GM21360 (cell line): ENCODE measurements around the gene CREG1.

ENCODE experiments used
- ATAC-seq: cut with Tn5 transposase; IDR thresholded peaks from one replicate; pipeline ENCODE4 v1.9.1; 2021; ENCODE audit warnings: mild to moderate bottlenecking, moderate library complexity; ENCODE audit not compliant: unreplicated experiment

CREG1 gene

DNA sequence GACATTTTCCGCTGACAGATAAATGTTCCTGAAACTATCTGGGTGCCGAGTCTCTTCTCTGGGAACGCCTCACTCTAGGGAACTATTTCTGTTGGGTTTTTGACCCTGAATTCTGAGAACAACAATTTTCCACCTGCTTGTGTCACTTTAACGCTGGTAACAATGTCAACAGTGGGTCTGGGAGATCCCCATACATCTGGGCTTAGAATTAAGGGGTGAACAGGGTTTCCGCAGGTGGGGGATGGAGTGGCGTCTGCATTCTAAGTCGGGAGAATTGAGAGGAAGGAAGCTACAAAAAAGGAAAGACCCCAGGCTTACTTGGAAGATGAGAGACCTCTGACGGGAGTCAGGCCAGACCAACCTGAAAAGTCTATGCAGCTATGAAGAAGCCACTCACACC, 44.0 kb downstream of the CREG1 start:
- no peak for ATAC-seq

- no peak for ATAC-seq
Observed at GRCh38 chr1:167507719-167508118, 45.8 kb downstream of the CREG1 start.

- no peak for ATAC-seq
Observed at GRCh38 chr1:167504467-167504827, 49.1 kb downstream of the CREG1 start.

DNA sequence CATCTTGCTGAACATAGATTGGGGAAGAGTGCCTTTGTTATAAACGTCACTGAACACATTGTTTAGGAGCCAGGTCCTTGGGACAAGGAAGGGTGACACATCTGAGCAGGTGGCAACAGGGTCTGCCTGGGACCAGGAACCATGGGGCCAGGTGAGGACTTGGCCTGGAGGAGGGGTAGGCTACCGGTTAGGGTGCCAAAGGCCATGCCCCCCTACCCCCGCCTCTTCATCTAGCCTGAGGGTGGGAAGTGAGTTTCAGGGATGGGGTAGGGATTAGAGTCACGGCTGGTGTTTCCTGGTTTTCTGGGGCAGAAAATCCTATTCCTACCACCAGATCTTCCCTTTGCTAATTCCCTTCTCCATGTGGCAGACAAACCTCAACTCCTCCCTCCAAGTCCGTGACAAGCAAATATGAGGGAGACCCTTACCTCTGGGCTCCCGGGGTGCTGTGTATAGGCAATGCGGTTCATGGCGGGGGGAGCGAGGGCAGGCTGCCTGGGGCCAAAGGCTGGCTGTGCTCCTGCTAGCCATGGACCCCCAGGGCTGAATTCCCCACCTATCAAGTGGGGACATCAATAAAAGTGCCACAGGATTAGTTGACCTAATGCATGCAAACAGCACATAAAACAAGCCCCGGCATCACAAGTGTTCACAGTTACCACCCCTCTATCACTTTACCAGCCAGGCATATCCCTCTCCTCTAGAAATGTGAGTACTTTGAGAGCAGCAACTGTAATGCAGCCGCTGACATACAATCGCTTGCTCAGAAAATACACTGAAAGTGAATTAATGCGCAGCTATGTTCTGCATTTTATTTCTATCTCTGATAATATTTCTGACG, 49.7 kb downstream of the CREG1 start:
- ATAC-seq = no peak

- no peak for ATAC-seq
Observed at GRCh38 chr1:167502719-167503462, 50.7 kb downstream of the CREG1 start.

DNA sequence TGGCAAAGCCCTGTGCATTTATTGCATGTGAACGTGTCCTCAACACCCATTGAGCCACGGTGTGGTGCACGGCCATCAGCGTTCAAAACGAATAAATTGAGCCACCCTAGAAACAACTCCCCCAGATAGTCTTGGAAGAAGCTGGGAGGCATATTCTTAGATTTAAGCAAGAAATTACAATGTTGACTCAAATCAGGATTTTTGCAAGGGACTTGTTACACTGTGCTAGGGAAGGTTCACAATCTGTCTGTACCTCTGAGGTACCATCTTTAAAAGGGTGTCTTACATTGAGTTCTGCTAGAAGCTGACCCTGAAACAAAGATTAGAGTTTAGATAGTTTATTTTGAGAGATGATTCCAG, 51.4 kb downstream of the CREG1 start:
- no peak for ATAC-seq

DNA sequence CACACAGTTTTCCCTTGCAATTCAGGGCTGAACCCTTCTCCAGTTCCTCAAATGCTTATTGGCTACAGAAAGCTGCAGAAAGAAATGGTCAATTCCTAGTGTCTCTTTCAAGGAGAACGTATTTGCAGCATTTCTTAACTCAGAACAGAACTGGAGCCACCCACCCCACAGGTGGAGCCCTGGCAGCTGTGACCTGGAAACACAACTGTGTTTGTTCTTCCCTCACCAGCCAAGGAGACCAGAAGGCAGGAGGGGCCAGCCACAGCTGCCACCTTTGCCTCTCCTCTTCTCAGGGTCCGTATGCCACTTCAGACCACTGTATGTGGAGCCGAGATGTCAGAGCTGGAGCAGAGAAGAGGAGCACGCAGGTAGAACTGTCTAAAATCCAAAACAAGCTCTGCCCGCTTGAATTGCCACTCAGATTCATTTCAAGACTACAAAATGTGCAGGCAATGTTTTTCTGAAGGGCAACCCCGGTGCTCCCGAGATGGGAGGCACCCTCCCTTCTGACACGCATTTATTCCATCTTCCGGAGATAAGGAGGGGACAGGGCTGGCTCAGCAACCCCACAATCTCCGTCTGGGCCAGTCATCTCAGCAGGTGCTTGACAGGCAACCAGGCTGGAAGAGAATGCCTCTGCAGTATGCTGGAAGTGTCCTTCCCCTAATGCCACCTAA, 51.9 kb downstream of the CREG1 start:
- ATAC-seq = no peak

DNA sequence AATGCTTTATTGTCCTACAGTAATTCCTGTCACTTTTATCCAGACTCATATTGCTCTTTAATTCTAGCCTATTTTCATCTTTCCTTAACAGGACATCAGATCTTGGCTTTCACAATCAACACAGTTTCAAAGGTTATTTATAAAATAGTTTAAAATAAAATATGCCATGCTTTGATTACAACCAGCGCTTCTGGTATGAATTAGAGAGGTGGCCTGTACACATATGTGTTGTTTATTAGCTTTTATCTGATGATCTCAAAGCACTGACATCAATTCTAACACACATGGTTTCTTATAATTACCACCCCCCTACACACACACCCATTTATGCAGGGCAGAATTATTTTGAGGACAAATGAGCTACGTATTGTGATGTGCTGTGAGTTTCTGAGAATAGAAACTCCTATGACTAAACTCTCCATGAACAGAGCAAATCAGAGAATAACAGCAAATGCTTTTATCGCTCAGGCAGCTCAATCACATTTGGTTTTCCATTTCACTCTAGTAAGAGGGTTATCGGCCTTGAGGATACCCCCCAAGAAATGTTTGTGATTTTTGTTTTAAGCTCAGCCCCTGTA, 53.2 kb downstream of the CREG1 start:
- peak; percentile 43 for ATAC-seq

DNA sequence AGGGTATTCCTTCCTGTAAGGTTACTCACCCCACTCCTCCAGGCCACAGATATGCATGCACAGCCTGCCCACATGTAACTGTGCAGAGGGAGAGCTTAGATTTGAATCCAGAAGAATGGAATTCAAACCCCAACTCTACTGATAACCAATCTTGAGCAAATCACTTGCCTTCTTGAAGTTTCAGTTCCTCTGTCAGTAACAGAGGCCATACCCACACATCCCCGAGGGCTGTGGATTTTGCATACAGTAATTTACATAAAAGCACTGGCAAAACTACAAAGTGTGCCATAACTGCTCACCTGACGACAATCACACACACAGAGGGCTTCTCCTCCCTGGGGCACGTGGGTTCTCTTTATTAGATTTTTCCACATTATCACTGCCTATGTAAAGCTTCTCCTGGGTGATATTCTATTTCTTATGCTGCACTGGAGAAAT, 53.9 kb downstream of the CREG1 start:
- ATAC-seq = peak; percentile 91

GRCh38 chr1:167499106-167499505, 54.5 kb downstream of the CREG1 start:
- peak; percentile 12 for ATAC-seq

GRCh38 chr1:167496797-167497619, 56.6 kb downstream of the CREG1 start:
- ATAC-seq = no peak

DNA sequence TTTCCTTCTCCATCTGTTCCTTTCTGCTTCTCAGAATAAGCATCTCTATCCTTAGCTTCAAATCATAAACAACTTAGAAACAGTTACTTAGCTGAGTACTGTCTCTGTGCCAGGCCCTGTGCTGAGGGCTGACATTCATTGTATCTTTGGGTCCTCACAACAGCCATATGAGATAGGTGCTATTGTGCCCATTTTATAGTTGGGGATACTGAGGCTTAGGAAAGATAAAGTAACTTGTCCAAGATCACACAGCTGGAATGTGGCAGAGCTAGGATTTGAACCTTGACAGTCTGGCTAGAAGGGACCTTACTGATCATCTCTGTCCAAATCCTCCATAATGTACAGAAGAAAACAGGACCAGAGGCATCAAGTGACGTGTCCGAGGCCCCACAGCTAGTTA, 60.2 kb downstream of the CREG1 start:
- no peak for ATAC-seq

GRCh38 chr1:167492481-167492910, 61.1 kb downstream of the CREG1 start:
- no peak for ATAC-seq

DNA sequence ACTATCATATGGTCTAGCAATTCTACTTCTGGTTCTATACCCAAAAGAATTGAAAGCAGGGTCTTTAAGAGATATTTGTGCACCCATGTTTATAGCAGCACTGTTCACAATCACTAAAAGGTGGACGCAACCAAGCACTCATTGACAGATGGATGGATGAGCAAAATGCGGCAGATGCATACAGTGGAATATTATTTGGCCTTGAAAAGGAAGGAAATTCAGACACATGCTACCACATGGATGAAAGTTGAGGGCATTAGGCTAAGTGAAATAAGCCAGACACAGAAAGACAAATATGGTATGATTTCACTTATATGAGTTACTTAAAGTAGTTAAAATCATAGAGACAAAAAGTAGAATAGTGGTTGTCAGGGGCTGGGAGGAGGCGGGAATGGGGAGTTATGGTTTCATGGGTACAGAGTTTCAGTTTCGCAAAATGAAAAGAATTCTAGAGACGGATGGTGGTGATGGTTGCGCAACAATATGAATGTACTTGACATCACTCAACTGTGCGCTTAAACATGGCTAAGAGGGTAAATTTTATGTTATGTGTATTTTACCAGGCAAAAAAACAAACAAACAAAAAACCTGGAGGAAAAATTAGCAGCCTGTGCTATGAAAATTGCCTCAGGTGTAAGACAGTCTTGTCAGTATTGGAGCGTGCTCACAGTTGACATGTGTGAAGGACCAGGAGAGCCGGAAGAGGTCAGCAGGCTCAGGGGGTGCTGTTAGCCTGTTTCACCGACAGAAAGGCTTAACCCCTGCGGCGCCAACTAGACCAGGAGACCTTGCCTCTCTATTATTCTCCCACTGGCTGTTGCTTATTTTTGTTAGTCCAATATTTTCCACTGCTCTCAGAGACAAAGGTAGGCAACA, 61.7 kb downstream of the CREG1 start:
- no peak for ATAC-seq
